K562 (cell line): ENCODE data around the gene GPR139. TPM values are rescaled to one million over a fixed set of nuclear protein-coding genes. Genes with fewer than 3 reads are reported as not detected.
A peak's percentile ranks its signal among the peaks of the same experiment; 100 is the strongest.

ENCODE experiments used
- EHMT2 ChIP-seq: fragments of 450-650 bp; IDR thresholded peaks from 2 replicates; pipeline ENCODE4 v1.6.1; 2018; ENCODE audit warnings: antibody characterized with exemption
- ELK1 ChIP-seq: sonication (generic); formaldehyde crosslinking; IDR thresholded peaks from 2 replicates; pipeline ENCODE4 v1.8.1; 2022; ENCODE audit warnings: missing genetic modification reagents
- MAFG ChIP-seq: fragments of 450-650 bp; conservative IDR thresholded peaks from 2 replicates; pipeline ENCODE4 v1.6.1; 2016; ENCODE audit warnings: missing genetic modification characterization, missing compliant biosample characterization
- MEIS2 ChIP-seq: fragments of 450-650 bp; IDR thresholded peaks from 2 replicates; pipeline ENCODE4 v1.6.1; 2014; ENCODE audit warnings: mild to moderate bottlenecking; ENCODE audit not compliant: partially characterized antibody
- NR3C1 ChIP-seq: sonication (generic); formaldehyde crosslinking; IDR thresholded peaks from 2 replicates; pipeline ENCODE4 v1.8.1; 2022; ENCODE audit warnings: missing genetic modification reagents
- SNRNP70 ChIP-seq: fragments of 200-400 bp; formaldehyde crosslinking; optimal IDR thresholded peaks from 2 replicates; pipeline ENCODE3; 2017; ENCODE audit warnings: low read depth, low read length
- THRAP3 ChIP-seq: fragments of 450-650 bp; IDR thresholded peaks from 2 replicates; pipeline ENCODE4 v1.6.1; 2016; ENCODE audit warnings: mild to moderate bottlenecking, inconsistent platforms, borderline replicate concordance
- TOE1 ChIP-seq, 2 experiments: fragments of 450-650 bp in 1 of 2; sonication (generic) in 1 of 2; formaldehyde crosslinking in 1 of 2; IDR thresholded peaks; 2 replicates each; pipeline versions ENCODE4 v1.7.1 to v1.8.0; 2016 to 2022; ENCODE audit warnings: borderline replicate concordance in 2 of 2, mild to moderate bottlenecking in 2 of 2, antibody characterized with exemption in 1 of 2, inconsistent platforms in 1 of 2, low read depth in 1 of 2, missing genetic modification reagents in 1 of 2, moderate library complexity in 1 of 2
- ZNF316 ChIP-seq: fragments of 450-650 bp; IDR thresholded peaks from 2 replicates; pipeline ENCODE4 v1.6.1; 2016
- polyA plus RNA-seq, 8 experiments: library from polyadenylated mRNA; depleted of rRNA in 4 of 8; stranded (reverse) in 5 of 8; unstranded in 3 of 8; fragments of >200 nt; fragmentation: Nextera tagmentation in 2 of 8; fragmentation: Illumina TruSeq in 1 of 8; extraction: Ambion mirVana in 2 of 8; extraction: Trizol in 1 of 8; gene quantifications; 2 replicates each; pipeline versions ENCODE4 v1.2.1 to v1.2.3, GENCODE V29; 2011 to 2014; ENCODE audit warnings: inconsistent platforms in 1 of 8, missing spikeins in 1 of 8
- total RNA-seq, 7 experiments: library from RNA; depleted of rRNA in 6 of 7; stranded (reverse); fragments of >200 nt in 6 of 7; fragmentation: Illumina TruSeq in 2 of 7; extraction: Trizol in 2 of 7; gene quantifications; 2 replicates each; pipeline versions ENCODE4 v1.2.1 to v1.2.3, GENCODE V29; 2011 to 2021; ENCODE audit warnings: low replicate concordance in 1 of 7
- TF ChIP-seq, protein P1 (sequence below): sonication (generic); formaldehyde crosslinking; IDR thresholded peaks from 2 replicates; pipeline ENCODE4 v1.8.0; 2023; ENCODE audit warnings: missing genetic modification reagents, mild to moderate bottlenecking, borderline replicate concordance
- TF ChIP-seq, protein P2 (sequence below), 2 experiments: fragments of 450-650 bp; formaldehyde crosslinking in 1 of 2; IDR thresholded peaks; 2 replicates each; pipeline versions ENCODE4 v1.4.0 to v1.6.1; 2014 to 2020; ENCODE audit warnings: mild to moderate bottlenecking in 2 of 2, borderline replicate concordance in 1 of 2, low read depth in 1 of 2

GPR139 gene
- total and polyA plus RNA-seq, 9 of the 15 experiments (the other 6 are each of a cell fraction or from before 2014, with no cell fraction given): not detected

- TF ChIP-seq ELK1 (CRISPR knock-in tag) (no peak), SNRNP70 (no peak), MEIS2 (no peak), ZNF316 (peak; percentile 69), EHMT2 (peak; percentile 75; the same call in 1 of the 2 replicates), MAFG (tag) (peak; percentile 82), NR3C1 (CRISPR knock-in tag) (no peak), THRAP3 (no peak), TOE1 (IDR thresholded peaks at IDR 0.05; ENCODE audit: borderline replicate concordance) (no peak), TOE1 (CRISPR knock-in tag; IDR thresholded peaks at IDR 0.05; ENCODE audit: borderline replicate concordance, low read depth) (no peak)
- TF ChIP-seq, protein P1, sequence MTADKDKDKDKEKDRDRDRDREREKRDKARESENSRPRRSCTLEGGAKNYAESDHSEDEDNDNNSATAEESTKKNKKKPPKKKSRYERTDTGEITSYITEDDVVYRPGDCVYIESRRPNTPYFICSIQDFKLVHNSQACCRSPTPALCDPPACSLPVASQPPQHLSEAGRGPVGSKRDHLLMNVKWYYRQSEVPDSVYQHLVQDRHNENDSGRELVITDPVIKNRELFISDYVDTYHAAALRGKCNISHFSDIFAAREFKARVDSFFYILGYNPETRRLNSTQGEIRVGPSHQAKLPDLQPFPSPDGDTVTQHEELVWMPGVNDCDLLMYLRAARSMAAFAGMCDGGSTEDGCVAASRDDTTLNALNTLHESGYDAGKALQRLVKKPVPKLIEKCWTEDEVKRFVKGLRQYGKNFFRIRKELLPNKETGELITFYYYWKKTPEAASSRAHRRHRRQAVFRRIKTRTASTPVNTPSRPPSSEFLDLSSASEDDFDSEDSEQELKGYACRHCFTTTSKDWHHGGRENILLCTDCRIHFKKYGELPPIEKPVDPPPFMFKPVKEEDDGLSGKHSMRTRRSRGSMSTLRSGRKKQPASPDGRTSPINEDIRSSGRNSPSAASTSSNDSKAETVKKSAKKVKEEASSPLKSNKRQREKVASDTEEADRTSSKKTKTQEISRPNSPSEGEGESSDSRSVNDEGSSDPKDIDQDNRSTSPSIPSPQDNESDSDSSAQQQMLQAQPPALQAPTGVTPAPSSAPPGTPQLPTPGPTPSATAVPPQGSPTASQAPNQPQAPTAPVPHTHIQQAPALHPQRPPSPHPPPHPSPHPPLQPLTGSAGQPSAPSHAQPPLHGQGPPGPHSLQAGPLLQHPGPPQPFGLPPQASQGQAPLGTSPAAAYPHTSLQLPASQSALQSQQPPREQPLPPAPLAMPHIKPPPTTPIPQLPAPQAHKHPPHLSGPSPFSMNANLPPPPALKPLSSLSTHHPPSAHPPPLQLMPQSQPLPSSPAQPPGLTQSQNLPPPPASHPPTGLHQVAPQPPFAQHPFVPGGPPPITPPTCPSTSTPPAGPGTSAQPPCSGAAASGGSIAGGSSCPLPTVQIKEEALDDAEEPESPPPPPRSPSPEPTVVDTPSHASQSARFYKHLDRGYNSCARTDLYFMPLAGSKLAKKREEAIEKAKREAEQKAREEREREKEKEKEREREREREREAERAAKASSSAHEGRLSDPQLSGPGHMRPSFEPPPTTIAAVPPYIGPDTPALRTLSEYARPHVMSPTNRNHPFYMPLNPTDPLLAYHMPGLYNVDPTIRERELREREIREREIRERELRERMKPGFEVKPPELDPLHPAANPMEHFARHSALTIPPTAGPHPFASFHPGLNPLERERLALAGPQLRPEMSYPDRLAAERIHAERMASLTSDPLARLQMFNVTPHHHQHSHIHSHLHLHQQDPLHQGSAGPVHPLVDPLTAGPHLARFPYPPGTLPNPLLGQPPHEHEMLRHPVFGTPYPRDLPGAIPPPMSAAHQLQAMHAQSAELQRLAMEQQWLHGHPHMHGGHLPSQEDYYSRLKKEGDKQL (CRISPR knock-in tag): no peak
- TF ChIP-seq, protein P2, sequence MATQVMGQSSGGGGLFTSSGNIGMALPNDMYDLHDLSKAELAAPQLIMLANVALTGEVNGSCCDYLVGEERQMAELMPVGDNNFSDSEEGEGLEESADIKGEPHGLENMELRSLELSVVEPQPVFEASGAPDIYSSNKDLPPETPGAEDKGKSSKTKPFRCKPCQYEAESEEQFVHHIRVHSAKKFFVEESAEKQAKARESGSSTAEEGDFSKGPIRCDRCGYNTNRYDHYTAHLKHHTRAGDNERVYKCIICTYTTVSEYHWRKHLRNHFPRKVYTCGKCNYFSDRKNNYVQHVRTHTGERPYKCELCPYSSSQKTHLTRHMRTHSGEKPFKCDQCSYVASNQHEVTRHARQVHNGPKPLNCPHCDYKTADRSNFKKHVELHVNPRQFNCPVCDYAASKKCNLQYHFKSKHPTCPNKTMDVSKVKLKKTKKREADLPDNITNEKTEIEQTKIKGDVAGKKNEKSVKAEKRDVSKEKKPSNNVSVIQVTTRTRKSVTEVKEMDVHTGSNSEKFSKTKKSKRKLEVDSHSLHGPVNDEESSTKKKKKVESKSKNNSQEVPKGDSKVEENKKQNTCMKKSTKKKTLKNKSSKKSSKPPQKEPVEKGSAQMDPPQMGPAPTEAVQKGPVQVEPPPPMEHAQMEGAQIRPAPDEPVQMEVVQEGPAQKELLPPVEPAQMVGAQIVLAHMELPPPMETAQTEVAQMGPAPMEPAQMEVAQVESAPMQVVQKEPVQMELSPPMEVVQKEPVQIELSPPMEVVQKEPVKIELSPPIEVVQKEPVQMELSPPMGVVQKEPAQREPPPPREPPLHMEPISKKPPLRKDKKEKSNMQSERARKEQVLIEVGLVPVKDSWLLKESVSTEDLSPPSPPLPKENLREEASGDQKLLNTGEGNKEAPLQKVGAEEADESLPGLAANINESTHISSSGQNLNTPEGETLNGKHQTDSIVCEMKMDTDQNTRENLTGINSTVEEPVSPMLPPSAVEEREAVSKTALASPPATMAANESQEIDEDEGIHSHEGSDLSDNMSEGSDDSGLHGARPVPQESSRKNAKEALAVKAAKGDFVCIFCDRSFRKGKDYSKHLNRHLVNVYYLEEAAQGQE (IDR thresholded peaks at IDR 0.05; ENCODE audit: borderline replicate concordance): peak; percentile 41; the same call in 1 of the 2 replicates
- TF ChIP-seq, protein P2 (CRISPR knock-in tag; IDR thresholded peaks at IDR 0.05; ENCODE audit: low read depth): no peak
These were observed 30.8 kb downstream of the GPR139 start (continued) for GRCh38 chr16:20042848-20043247.
